Left lung (tissue), 10 donors: ENCODE results near the gene MARVELD1. TPM values are rescaled to one million over a fixed set of nuclear protein-coding genes. Genes with fewer than 3 reads are reported as not detected.

Experiments
- ATAC-seq: fragments of 200-7000 bp; cut with Tn5 transposase; one replicate; pipeline ENCODE4 v1.9.1; 2020; ENCODE audit warnings: moderate library complexity
- DNase-seq, 4 donors: peaks; one replicate each; pipeline ENCODE4 v3.0.0-alpha.2; 2013 to 2020
- H3K27ac ChIP-seq, 2 donors: fragments of 200-600 bp; sonication (generic) in 1 of 2; one replicate each; pipeline versions ENCODE4 v1.5.0 to v1.8.0; 2020 to 2021
- H3K27me3 ChIP-seq, 2 donors: fragments of 200-600 bp; sonication (generic) in 1 of 2; one replicate each; pipeline versions ENCODE4 v1.5.0 to v1.8.0; 2020 to 2021
- H3K36me3 ChIP-seq, 2 donors: fragments of 200-600 bp; sonication (generic) in 1 of 2; one replicate each; pipeline versions ENCODE4 v1.5.0 to v1.8.0; 2020 to 2021
- H3K4me1 ChIP-seq, 2 donors: fragments of 200-600 bp; one replicate each; pipeline ENCODE4 v1.8.0; 2021
- H3K4me3 ChIP-seq, 2 donors: fragments of 200-600 bp; sonication (generic) in 1 of 2; one replicate each; pipeline versions ENCODE4 v1.5.0 to v1.8.0; 2020 to 2021; ENCODE audit warnings: mild to moderate bottlenecking in 1 of 2
- H3K9me3 ChIP-seq, 2 donors: fragments of 200-600 bp; sonication (generic) in 1 of 2; one replicate each; pipeline versions ENCODE4 v1.5.0 to v1.8.0; 2020 to 2021
- intact Hi-C, 2 donors: fragments of 100-400 bp; cut with DNase I; formaldehyde crosslinking; loops; one replicate each; pipeline versions ENCODE4 v1.11.2 to v1.14.2; 2022
- polyA plus RNA-seq, 6 donors: library from polyadenylated mRNA; unstranded; fragments of 120-200 nt; gene quantifications; one replicate each; pipeline ENCODE4 v1.2.1, GENCODE V29; 2013; ENCODE audit not compliant: insufficient read length in 6 of 6
- total RNA-seq, 2 donors: library from RNA; stranded (reverse); fragmentation: NEBNext Ultra II Directional; extraction: Animal tissue kit (Norgen Biotek cat#: 25700); gene quantifications; one replicate each; pipeline ENCODE4 v1.2.1, GENCODE V29; 2021
- TF ChIP-seq, protein P1 (sequence below), 2 donors: fragments of 200-600 bp; sonication (generic) in 1 of 2; IDR thresholded peaks; one replicate each; pipeline versions ENCODE4 v1.5.0 to v1.8.0; 2021; ENCODE audit warnings: antibody characterized with exemption in 2 of 2
- donor health status: DM: no; HTN: yes; CAD: no.
- donor health status: DM: no; HTN: no; CAD: no.

The MARVELD1 gene
- total and polyA plus RNA-seq, 8 donors = 48.1 to 66.9 (median 57.5) TPM

DNA sequence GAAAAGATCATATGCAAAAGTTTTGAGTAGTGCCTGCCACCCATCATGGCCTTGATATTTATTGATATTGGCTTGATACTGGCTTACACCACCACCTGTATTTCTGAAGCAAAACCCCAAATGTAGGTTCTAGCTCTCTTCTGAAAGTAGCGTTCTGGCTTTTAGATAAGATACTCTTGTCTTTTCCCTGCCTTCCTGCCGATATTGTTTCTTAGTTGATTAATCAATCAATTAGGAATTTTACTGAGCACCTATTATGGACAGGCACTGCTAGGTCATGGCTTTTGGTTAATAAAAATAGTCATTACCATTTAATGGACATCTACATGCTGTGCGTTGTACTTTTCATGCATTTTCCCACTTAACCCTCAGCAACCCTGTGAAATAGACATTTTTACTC lies 50.4 kb downstream of the MARVELD1 start:
- Histone ChIP-seq H3K9me3 (no peaks in the 10 kb centered on the region), H3K4me3 (no peak overlapping the region), H3K36me3 (peaks cover 0 to 38% of the 10 kb centered on the region in 2 donors), H3K4me1 (no peaks in the 10 kb centered on the region), H3K27me3 (no peaks in the 10 kb centered on the region), H3K27ac (no peak overlapping the region)
- intact Hi-C loops = no loop called here
- TF ChIP-seq, protein P1, sequence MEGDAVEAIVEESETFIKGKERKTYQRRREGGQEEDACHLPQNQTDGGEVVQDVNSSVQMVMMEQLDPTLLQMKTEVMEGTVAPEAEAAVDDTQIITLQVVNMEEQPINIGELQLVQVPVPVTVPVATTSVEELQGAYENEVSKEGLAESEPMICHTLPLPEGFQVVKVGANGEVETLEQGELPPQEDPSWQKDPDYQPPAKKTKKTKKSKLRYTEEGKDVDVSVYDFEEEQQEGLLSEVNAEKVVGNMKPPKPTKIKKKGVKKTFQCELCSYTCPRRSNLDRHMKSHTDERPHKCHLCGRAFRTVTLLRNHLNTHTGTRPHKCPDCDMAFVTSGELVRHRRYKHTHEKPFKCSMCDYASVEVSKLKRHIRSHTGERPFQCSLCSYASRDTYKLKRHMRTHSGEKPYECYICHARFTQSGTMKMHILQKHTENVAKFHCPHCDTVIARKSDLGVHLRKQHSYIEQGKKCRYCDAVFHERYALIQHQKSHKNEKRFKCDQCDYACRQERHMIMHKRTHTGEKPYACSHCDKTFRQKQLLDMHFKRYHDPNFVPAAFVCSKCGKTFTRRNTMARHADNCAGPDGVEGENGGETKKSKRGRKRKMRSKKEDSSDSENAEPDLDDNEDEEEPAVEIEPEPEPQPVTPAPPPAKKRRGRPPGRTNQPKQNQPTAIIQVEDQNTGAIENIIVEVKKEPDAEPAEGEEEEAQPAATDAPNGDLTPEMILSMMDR (IDR thresholded peaks at IDR 0.05) = no peak
- DNase-seq (no peak), ATAC-seq (no peak)

DNA sequence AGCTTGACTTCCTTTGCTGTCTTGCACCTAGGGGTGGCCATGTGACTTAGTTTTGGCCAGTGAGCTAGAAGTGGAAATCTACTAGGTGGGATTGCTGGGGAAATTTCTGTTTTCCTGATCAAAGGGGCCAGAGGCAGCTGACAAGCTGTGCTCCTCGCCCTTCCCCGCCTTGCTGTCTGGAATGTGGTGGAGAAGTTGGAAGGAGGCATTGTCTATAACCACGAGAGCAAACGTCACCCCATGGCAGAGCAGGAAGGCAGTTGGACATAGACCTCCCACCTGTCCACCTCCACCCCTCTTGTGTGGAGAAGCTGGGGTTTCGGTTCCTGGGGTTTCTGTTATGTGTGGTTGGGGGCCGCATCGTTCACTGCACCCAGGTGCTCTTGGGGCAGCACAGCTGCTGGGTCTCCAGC lies 51.0 kb downstream of the MARVELD1 start:
- peak in 1 of 4 donors; percentile 15 for DNase-seq
- H3K27ac ChIP-seq = no peak overlapping the region
- peaks cover 0 to 32% of the 10 kb centered on the region in 2 donors for H3K36me3 ChIP-seq
- TF ChIP-seq, protein P1 (IDR thresholded peaks at IDR 0.05) = no peak
- intact Hi-C loops = no loop called here
- ATAC-seq = no peak
- H3K9me3 ChIP-seq = no peaks in the 10 kb centered on the region
- H3K27me3 ChIP-seq = peaks cover 0 to 3% of the 10 kb centered on the region in 2 donors
- no peaks in the 10 kb centered on the region for H3K4me1 ChIP-seq
- H3K4me3 ChIP-seq = no peak overlapping the region

DNA sequence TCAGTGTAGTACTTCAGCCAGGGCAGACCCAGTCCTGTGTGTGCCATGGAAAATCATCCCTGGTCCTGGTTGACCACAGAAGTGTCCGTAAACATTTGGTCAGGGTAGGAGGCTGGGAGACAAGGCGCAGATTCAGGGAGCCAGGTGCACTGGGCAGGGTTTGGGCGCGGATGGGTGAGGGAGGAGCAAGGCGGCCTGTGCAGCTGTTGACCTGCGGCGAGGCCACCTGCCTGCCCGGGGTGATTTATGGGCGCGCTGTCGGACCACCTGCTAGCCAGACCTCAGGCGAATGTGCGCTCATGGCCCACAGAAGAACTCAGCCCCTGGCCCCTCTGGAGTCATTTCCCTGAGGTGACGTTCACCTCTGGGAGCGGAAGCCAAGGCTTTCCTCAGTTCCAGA lies 51.7 kb downstream of the MARVELD1 start:
- peaks cover 0 to 5% of the 10 kb centered on the region in 2 donors for H3K4me1 ChIP-seq
- H3K27ac ChIP-seq = no peak overlapping the region
- no peaks in the 10 kb centered on the region for H3K9me3 ChIP-seq
- H3K4me3 ChIP-seq = no peak overlapping the region
- ATAC-seq (no peak), DNase-seq (peak in 1 of 4 donors; percentile 54)
- peaks cover 0 to 10% of the 10 kb centered on the region in 2 donors for H3K27me3 ChIP-seq
- peaks cover 0 to 26% of the 10 kb centered on the region in 2 donors for H3K36me3 ChIP-seq
- TF ChIP-seq, protein P1 (IDR thresholded peaks at IDR 0.05) = no peak
- intact Hi-C loops = no loop called here

DNA sequence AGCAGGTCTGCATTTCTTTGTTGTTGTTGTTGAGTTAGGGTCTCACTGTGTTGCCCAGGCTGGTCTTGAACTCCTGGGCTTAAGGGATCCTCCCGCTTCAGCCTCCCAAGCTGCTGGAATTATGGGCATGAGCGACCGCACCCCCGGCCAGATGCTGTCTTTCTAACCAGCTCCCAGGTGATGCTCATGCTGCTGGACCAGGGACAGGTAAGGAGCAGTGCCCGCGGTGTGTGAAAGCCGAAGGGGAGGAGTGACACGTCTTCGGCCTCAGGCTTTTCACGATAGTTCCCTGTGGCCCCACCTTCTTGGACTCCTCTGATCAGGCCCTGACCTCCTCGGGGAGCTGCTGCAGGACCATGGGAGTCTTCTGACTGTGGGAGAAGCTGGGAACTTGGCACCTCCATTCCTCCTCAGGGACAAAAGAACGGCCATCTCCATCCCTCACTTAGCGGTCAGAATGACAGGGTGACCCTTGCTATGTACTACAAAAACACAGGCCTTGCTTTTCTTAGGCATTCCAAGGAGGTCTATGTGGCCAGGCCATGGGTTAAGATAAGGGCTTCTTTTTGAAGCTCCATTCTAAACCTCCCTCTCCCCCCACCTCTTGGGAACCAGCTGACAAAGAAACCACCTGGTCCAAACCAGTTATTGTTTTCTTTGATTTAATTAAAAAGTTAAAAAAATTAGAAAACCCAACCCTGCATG lies 52.7 kb downstream of the MARVELD1 start:
- no peak overlapping the region for H3K27ac ChIP-seq
- peaks cover under 1 to 8% of the 10 kb centered on the region in 2 donors for H3K4me1 ChIP-seq
- H3K27me3 ChIP-seq = peaks cover 10 to 20% of the 10 kb centered on the region in 2 donors
- no peaks in the 10 kb centered on the region for H3K9me3 ChIP-seq
- no peak overlapping the region for H3K4me3 ChIP-seq
- DNase-seq = peak in 1 of 4 donors; percentile 59
- H3K36me3 ChIP-seq = peaks cover 0 to 15% of the 10 kb centered on the region in 2 donors
- intact Hi-C loops = no loop called here
- TF ChIP-seq, protein P1 (IDR thresholded peaks at IDR 0.05) = no peak
- ATAC-seq = no peak

DNA sequence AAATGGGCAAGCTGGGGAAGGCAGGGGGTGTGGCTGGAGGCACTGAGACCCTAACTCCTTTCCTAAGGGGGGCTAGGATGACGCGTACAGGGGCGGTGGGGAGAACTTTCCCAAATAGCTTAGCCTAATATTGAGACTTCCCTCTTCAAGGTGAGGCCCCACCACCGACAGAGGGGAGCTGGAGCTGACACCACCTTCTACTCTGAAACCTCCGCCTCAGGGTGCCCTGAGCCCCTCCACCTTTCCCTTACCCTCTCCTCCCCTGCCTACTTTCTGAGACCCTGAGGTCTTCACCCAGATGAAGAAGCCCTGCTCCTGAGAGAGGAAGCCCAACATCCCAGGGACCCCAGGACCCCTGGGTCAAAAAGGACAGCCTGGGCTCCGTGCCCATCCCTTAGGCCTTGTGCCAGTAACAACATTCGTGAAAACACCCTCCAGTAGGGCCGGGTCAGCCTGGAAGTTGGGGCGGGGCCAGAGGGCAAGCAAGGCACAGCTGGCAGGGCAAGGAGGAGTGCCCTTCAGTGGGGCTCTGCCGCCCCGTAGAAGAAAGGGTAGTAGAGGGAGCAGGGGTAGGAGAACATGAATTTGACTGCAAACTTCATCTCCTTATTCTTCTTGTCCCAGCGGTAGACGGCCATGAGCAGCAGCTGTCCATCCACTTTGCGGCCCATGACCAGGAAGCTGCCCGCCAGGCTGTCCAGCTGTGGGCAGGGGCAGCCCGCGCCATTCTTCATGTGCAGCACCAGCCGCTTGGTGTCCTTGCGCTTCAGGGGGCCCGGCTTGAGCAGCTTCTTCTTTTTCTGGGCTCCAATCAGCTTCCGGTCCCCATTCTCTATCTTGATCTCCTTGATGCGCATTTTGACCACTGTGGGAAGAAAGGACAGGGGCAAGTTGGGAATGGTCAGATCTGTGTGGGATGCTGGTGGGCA lies 53.7 kb downstream of the MARVELD1 start:
- intact Hi-C loops = no loop called here
- Histone ChIP-seq H3K36me3 (peaks cover 0 to 5% of the 10 kb centered on the region in 2 donors), H3K27me3 (peaks cover 20 to 30% of the 10 kb centered on the region in 2 donors), H3K4me3 (no peak overlapping the region), H3K4me1 (peaks cover 3 to 11% of the 10 kb centered on the region in 2 donors), H3K9me3 (no peaks in the 10 kb centered on the region), H3K27ac (no peak overlapping the region)
- ATAC-seq (no peak), DNase-seq (peak in 1 of 4 donors; percentile 72)
- TF ChIP-seq, protein P1 (IDR thresholded peaks at IDR 0.05) = no peak
